H9 (cell line): Measurements from ENCODE around the gene SRBD1. TPM values are rescaled to one million over a fixed set of nuclear protein-coding genes. Genes with fewer than 3 reads are reported as not detected.
A peak's percentile ranks its signal among the peaks of the same experiment; 100 is the strongest.

Experiments
- DNase-seq: peaks from one replicate; pipeline ENCODE4 v3.0.0-alpha.2; 2017
- H2AFZ ChIP-seq: one replicate; pipeline ENCODE4 v1.6.1; 2013; ENCODE audit warnings: mild to moderate bottlenecking, low read length, control low read depth, moderate library complexity
- H2AK5ac ChIP-seq: 2 replicates; pipeline ENCODE4 v1.6.1; 2013; ENCODE audit warnings: low read length, control low read depth, mixed read lengths; ENCODE audit not compliant: insufficient read length
- H2BK120ac ChIP-seq: one replicate; pipeline ENCODE4 v1.6.1; 2013; ENCODE audit warnings: low read depth, mild to moderate bottlenecking, low read length, control low read depth, inconsistent platforms; ENCODE audit not compliant: poor library complexity, severe bottlenecking
- H2BK12ac ChIP-seq: 2 replicates; pipeline ENCODE4 v1.6.1; 2013; ENCODE audit warnings: low read length, control low read depth, mixed read lengths, low read depth; ENCODE audit not compliant: insufficient read length
- H2BK15ac ChIP-seq: 2 replicates; pipeline ENCODE4 v1.6.1; 2013; ENCODE audit warnings: low read depth, low read length, control low read depth
- H2BK20ac ChIP-seq: one replicate; pipeline ENCODE4 v1.6.1; 2013; ENCODE audit warnings: low read depth, mild to moderate bottlenecking, low read length, control low read depth, inconsistent platforms; ENCODE audit not compliant: poor library complexity, severe bottlenecking
- H2BK5ac ChIP-seq: 2 replicates; pipeline ENCODE4 v1.6.1; 2013; ENCODE audit warnings: low read length, control low read depth, mixed read lengths; ENCODE audit not compliant: insufficient read length
- H3K14ac ChIP-seq: 2 replicates; pipeline ENCODE4 v1.6.1; 2013; ENCODE audit warnings: low read length, control low read depth; ENCODE audit not compliant: insufficient read depth
- H3K18ac ChIP-seq: 2 replicates; pipeline ENCODE4 v1.6.1; 2013; ENCODE audit warnings: low read depth, mild to moderate bottlenecking, mixed read lengths, low read length, control low read depth; ENCODE audit not compliant: insufficient read length
- H3K23ac ChIP-seq: 2 replicates; pipeline ENCODE4 v1.6.1; 2013; ENCODE audit warnings: low read length, control low read depth, mixed read lengths, low read depth; ENCODE audit not compliant: insufficient read length
- H3K23me2 ChIP-seq: 2 replicates; pipeline ENCODE4 v1.6.1; 2013; ENCODE audit warnings: low read depth, mild to moderate bottlenecking, mixed read lengths, low read length, control low read depth; ENCODE audit not compliant: insufficient read length, poor library complexity, severe bottlenecking
- H3K27ac ChIP-seq: 2 replicates; pipeline ENCODE4 v1.5.1; 2013; ENCODE audit warnings: low read length, control low read depth, mixed read lengths, low read depth; ENCODE audit not compliant: insufficient read length
- H3K27me3 ChIP-seq: 2 replicates; pipeline ENCODE4 v1.6.1; 2013; ENCODE audit warnings: low read length, control low read depth, inconsistent platforms; ENCODE audit not compliant: insufficient read depth
- H3K4ac ChIP-seq: 2 replicates; pipeline ENCODE4 v1.6.1; 2013; ENCODE audit warnings: low read depth, mild to moderate bottlenecking, control low read depth, inconsistent platforms, low read length, moderate library complexity
- H3K4me1 ChIP-seq: 2 replicates; pipeline ENCODE4 v1.6.1; 2013; ENCODE audit warnings: low read length, control low read depth, inconsistent platforms; ENCODE audit not compliant: insufficient read depth
- H3K4me2 ChIP-seq: 2 replicates; pipeline ENCODE4 v1.6.1; 2013; ENCODE audit warnings: low read length, control low read depth, mixed read lengths; ENCODE audit not compliant: insufficient read length, insufficient read depth
- H3K56ac ChIP-seq: 2 replicates; pipeline ENCODE4 v1.6.1; 2013; ENCODE audit warnings: low read depth, mild to moderate bottlenecking, mixed read lengths, low read length, control low read depth; ENCODE audit not compliant: insufficient read length
- H3K79me1 ChIP-seq: 2 replicates; pipeline ENCODE4 v1.6.1; 2013; ENCODE audit warnings: low read depth, mild to moderate bottlenecking, moderate library complexity, low read length, control low read depth, inconsistent platforms; ENCODE audit not compliant: insufficient read depth, poor library complexity, severe bottlenecking
- H3K79me2 ChIP-seq: 2 replicates; pipeline ENCODE4 v1.6.1; 2013; ENCODE audit warnings: low read length, control low read depth, inconsistent platforms; ENCODE audit not compliant: insufficient read depth
- H3K9ac ChIP-seq: 2 replicates; pipeline ENCODE4 v1.6.1; 2013; ENCODE audit warnings: low read length, control low read depth, mixed read lengths; ENCODE audit not compliant: insufficient read length; ENCODE audit errors: extremely low read depth
- H3K9me3 ChIP-seq: one replicate; pipeline ENCODE4 v1.6.1; 2013; ENCODE audit warnings: low read depth, low read length, inconsistent platforms; ENCODE audit not compliant: control insufficient read depth
- H3T11ph ChIP-seq: one replicate; pipeline ENCODE4 v1.6.1; 2013; ENCODE audit warnings: mild to moderate bottlenecking, low read length, control low read depth, inconsistent platforms
- H4K20me1 ChIP-seq: one replicate; pipeline ENCODE4 v1.6.1; 2013; ENCODE audit not compliant: control insufficient read depth, insufficient read length, insufficient read depth
- H4K5ac ChIP-seq: 2 replicates; pipeline ENCODE4 v1.6.1; 2013; ENCODE audit warnings: low read depth, mild to moderate bottlenecking, mixed read lengths, low read length, control low read depth; ENCODE audit not compliant: insufficient read length
- H4K8ac ChIP-seq: replicated peaks from 2 replicates; pipeline ENCODE4 v1.6.1; 2013; ENCODE audit warnings: low read length, control low read depth, mixed read lengths, low read depth; ENCODE audit not compliant: insufficient read length
- H4K91ac ChIP-seq: 2 replicates; pipeline ENCODE4 v1.6.1; 2013; ENCODE audit warnings: low read depth, mild to moderate bottlenecking, moderate library complexity, mixed read lengths, low read length, control low read depth; ENCODE audit not compliant: insufficient read length
- H3K27ac Mint-ChIP-seq, 3 experiments: 2 replicates in 2 of 3; 3 replicates in 1 of 3; pipeline ENCODE4 v1.8.0; 2020 to 2021; ENCODE audit warnings: mixed read lengths in 3 of 3, mild to moderate bottlenecking in 1 of 3, moderate library complexity in 1 of 3
- H3K27me3 Mint-ChIP-seq: 2 replicates; pipeline ENCODE4 v1.8.0; 2021; ENCODE audit warnings: low read depth, mild to moderate bottlenecking, moderate library complexity, mixed read lengths
- H3K36me3 Mint-ChIP-seq, 3 experiments: 2 replicates in 2 of 3; 3 replicates in 1 of 3; pipeline ENCODE4 v1.8.0; 2020 to 2021; ENCODE audit warnings: low read depth in 3 of 3, mixed read lengths in 3 of 3; ENCODE audit not compliant: insufficient read depth in 1 of 3
- H3K4me1 Mint-ChIP-seq, 2 experiments: 2 replicates each; pipeline ENCODE4 v1.8.0; 2020; ENCODE audit warnings: mixed read lengths in 2 of 2
- H3K4me3 Mint-ChIP-seq, 2 experiments: 2 replicates in 1 of 2; 3 replicates in 1 of 2; pipeline ENCODE4 v1.8.0; 2020 to 2021; ENCODE audit warnings: mild to moderate bottlenecking in 2 of 2, mixed read lengths in 2 of 2, moderate library complexity in 1 of 2
- H3K9me3 Mint-ChIP-seq, 2 experiments: 2 replicates in 1 of 2; 3 replicates in 1 of 2; pipeline ENCODE4 v1.8.0; 2020; ENCODE audit warnings: mild to moderate bottlenecking in 2 of 2, mixed read lengths in 2 of 2, moderate library complexity in 1 of 2
- CTCF ChIP-seq: fragments of 200-600 bp; sonication (generic); conservative IDR thresholded peaks from 3 replicates; pipeline ENCODE4 v1.8.0; 2021; ENCODE audit warnings: antibody characterized with exemption, mild to moderate bottlenecking
- WGBS: extraction: QIAGEN DNeasy Blood & Tissue Kit; methylation state at CpG from one replicate; pipeline ENCODE4 v1.1.7; 2013; ENCODE audit warnings: missing lambda C conversion rate, low lambda C conversion rate, mixed read lengths; ENCODE audit not compliant: insufficient read length; ENCODE audit errors: extremely low coverage; 5-methylcytosine and 5-hydroxymethylcytosine counted together
- total RNA-seq: library from RNA; stranded (reverse); gene quantifications from 2 replicates; pipeline ENCODE4 v1.2.1, GENCODE V29; 2021

SRBD1 gene
- total RNA-seq, 1 experiment from 2014 or later = 18.3 TPM

GRCh38 chr2:45344071-45344470 lies 267.0 kb downstream of the SRBD1 start:
- TF ChIP-seq CTCF = no peak
- Histone ChIP-seq H3K4me2 (no peak overlapping the region), H2BK15ac (no peak overlapping the region), H4K5ac (no peak overlapping the region), H3K4me1 (no peaks in the 10 kb centered on the region), H3K14ac (no peak overlapping the region; the same call in 1 of the 2 replicates), H3K9ac (no peak overlapping the region), H3T11ph (no peak overlapping the region), H2BK120ac (no peak overlapping the region), H3K23me2 (no peaks in the 10 kb centered on the region), H2BK20ac (no peak overlapping the region), H3K79me2 (no peaks in the 10 kb centered on the region), H4K20me1 (no peaks in the 10 kb centered on the region), H3K4ac (no peak overlapping the region), H3K9me3 (no peaks in the 10 kb centered on the region), H3K79me1 (no peaks in the 10 kb centered on the region), H3K18ac (no peak overlapping the region), H2BK5ac (no peak overlapping the region), H3K23ac (no peak overlapping the region), H4K8ac (no peak overlapping the region), H2BK12ac (no peak overlapping the region), H2AK5ac (no peak overlapping the region), H2AFZ (no peak overlapping the region), H3K56ac (no peak overlapping the region), H4K91ac (no peak overlapping the region), H3K27me3 (no peaks in the 10 kb centered on the region), H3K27ac (no peak overlapping the region)
- WGBS = no CpG with 5 or more reads among the region's 9 CpGs
- Mint-ChIP-seq H3K9me3 (no peaks in the 10 kb centered on the region), H3K27me3 (peaks cover 1% of the 10 kb centered on the region), H3K4me1 (peaks cover 12 to 31% of the 10 kb centered on the region in 2 experiments), H3K4me3 (no peak overlapping the region), H3K36me3 (no peaks in the 10 kb centered on the region; a peak in 1 of 7 replicates), H3K27ac (peak overlapping the region in 1 of 3 experiments; percentile 4; a peak in 1 of 7 replicates)
- DNase-seq = no peak
